HG03175 (cell line): ENCODE measurements around the gene FZD7.

ENCODE experiments used
- ATAC-seq: cut with Tn5 transposase; IDR thresholded peaks from one replicate; pipeline ENCODE4 v1.9.1; 2021; ENCODE audit warnings: mild to moderate bottlenecking, moderate library complexity; ENCODE audit not compliant: unreplicated experiment

The FZD7 gene

DNA sequence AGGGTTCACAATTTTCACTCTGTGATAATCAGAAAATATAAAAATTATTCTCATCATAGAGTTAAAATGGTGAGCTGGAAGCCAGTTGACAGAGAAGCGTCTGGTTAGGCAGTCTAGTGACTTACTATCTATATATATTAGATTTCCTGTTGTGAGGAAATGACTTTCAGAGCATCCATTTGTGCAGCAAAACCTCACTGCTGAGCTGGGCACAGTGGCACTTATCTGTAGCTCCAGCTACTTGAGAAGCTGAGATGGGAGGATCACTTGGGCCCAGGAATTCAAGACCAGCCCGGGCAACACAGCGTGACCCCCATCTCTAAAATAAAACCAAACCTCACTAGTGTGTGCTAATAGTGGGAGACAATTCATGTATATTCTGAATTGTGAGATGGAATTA, 32.2 kb downstream of the FZD7 start:
- ATAC-seq, result no peak

DNA sequence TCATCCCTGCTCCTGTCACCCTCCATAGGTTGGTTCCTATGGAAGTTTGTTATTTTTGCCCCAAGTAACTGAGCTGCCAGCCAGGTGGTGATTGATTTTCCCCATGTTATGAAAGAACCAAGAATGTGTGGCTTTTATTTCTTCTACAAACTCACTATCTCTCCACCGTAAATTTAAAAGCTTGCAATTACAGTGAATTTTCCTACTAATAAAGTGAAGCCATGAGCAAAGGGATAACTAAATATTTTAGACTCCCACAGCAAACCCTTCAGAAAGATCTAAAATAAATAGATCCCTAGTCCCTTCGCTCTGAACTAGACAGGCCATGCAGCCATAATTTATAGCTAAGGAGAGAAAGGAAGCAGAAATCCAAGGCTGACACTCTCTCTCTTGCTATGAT, 33.2 kb downstream of the FZD7 start:
- no peak for ATAC-seq

DNA sequence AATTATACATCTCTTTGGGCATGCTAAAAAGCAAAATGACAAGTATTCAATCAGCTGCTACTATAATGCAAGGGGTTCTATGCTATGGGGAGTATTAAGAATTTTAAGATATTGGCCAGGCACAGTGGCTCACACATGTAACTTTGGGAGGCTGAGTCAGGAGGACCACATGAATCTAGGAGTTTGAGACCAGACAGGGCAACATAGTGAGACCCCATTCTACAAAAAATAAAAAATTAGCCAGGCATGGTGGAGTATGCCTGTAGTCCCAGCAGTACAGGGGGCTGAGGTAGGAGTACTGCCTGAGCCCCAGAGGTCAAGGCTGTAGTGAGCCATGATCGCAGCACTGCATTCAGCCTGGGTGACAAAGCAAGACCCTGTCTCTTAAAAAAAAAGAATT, 33.9 kb downstream of the FZD7 start:
- ATAC-seq, result no peak

DNA sequence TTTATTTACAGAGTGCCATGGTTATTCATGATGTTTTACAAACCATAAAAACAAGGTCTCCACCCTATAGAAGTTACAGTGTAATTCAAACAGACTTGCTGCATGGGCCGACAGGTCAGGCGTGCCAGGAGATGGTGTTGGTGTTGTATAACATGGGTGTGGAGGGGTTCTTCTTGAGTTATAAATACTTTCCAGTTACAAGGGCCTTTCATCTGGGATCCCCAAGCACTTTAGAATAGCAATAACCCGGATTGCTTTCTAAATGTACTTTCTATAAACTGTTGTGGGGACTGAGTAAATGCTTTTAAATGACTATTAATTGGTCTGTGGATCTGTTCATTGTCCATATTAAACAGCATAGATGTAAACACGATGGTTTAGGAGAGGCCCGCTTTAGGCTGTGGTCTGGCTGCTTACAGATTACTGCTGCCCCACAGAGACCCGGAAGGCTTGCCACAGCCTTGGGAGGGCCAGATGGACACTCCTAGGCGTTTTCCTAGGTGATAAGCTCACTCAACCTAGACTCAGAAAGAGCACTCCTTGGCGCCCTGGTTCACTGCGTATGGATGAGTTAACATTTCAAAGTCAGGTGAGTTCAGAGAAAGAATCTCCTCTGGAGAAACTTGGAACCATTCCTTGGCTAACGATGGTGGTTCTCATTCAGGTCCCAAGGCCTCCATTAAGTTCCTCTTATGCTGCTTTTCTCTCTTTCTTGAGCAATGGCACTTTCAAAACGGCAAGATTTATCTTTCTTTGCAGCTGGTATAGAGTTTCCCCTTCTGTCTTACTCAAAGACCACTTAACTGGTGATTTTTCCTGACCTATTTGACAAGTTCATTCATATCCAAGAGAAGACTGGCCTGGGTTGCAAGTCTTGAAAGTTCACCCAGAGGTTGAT, 35.8 kb downstream of the FZD7 start:
- ATAC-seq, result no peak

DNA sequence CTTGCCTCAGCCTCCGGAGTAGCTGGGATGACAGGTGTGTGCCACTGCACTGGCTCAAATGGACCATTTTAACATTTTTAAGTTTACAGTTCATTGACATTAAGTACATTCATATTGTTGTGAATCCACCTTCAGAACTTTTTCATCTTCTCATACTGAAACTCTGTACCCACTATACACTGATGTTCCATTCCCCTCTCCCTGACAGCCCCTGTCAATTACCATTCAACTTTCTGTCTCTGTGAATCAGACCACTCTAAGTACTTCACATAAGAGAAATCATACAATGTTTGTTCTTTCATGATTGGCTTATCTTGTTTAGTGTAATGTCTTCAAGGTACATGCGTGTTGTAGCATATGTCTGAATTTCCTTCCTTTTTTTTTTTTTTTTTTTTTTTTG, 37.5 kb downstream of the FZD7 start:
- ATAC-seq, result no peak

DNA sequence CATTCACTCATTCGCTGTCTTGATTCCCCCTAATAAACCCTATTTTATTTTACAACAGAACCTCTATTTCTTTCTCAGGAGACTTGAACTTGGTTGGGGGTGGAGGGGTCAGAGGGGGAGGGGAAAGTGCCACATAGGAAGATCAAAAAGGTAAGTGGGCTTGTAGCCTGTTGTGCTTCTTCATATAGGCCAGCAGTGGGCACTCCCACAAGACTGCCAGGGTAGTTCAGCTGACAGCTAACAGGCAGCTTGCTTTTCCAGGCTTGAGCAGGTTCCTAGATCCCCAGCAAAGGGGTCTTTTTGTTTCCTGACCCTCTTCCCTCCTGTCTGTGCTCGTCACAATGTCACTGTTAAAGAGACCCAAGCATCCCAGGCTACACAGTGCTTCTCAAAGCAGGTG, 38.6 kb downstream of the FZD7 start:
- ATAC-seq, result no peak

DNA sequence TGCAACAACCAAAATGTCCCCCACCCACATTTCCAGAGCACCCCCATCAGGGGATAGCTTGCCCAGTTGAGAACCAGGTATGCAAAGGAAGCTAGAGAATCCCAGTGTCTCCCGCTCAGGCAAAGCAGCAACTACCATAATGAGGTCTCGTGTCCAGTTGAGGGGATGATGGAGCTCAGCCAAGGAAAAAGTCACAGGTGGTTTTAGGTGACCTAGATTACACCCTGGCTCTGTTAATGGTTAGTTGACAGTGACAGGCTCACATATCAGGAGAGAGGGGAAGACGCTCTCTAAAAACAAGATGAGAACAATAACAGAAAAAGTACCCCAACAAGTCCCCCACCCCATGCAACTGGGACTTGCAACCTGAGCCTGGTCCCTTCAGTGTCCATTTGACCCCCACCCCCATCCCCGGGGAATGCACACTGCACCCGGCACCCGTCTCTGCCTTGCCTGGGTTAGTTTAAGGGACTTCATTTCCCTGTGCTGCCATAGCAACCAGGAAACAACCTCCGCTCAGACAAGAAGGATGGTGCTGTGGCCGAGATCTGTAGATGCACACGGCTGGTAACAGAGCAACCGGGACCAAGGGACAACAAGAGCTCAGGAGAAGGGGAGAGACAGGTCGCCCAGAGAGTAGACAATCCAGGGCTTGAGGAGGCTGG, 39.2 kb downstream of the FZD7 start, which contains the start of gene KIAA2012:
KIAA2012 (plus strand) TSS at position 519 of the 665 bp plus-strand sequence. CDS start 373 bp downstream, outside the sequence.
- no peak for ATAC-seq

DNA sequence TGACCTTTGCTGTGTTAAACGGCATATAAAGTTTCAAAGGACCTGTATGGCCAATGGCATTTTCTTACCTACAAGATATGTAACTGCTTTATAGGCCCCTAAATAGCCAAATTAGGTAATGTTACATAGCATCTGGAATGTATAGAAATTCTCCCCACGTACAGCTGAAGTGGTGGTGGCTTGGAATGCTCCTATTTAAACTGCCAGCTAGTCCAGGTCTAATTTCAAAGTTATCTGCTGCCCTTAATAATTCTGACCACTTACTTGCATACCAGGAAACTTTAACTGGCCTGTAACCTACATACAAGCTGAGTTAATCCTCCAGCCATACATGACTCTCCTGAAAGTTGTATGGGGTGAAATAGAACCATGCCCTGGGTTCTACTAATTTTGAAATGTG, 40.7 kb downstream of the FZD7 start:
- ATAC-seq, result no peak

DNA sequence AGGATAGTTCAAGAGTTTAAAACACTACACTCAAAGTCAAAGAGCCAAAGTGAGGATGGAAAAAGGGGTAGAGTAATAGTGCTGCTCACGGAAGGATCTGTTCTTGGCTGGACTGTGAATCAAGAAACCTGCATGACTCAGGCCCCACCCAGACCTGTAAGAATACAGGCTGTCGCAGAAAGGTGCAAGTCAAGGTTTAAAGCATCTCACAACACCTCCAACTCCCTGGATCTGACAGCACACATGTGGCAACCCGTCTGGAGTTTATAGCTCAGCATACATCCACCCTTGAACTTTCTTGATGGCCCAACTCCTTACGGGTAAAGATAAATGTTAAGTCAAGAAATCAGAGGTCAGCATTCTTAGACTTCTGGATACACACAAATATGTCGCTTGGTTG, 45.7 kb downstream of the FZD7 start:
- ATAC-seq, result no peak

DNA sequence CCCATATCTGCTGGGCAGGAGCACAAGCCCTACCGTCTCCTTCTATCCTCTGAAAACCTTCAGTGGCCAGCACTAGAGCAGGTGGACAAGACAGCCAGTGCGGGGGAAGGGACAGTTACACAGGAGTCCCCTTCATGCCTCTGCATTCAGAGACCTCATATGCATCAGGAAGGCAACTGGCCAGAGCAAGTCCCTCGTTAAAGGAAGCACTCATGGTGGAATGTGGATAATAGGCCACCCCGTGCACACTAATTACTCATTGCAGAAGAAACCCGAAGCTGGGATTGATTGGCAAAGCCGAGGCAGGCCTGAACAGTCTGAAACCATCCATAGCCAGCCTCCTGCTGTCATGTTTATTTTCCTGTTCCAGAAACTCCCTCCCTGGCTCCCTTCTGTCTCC, 50.6 kb downstream of the FZD7 start:
- ATAC-seq, result no peak
